Fibroblast of skin of right quadriceps (primary cell): Measurements from ENCODE around the gene OGT.
"Not testable (repeated sequence)": the region's sequence is repeated elsewhere in the genome, so short reads cannot be mapped to it uniquely, and the experiment has no call there.

Source experiments
- DNase-seq: peaks from one replicate; pipeline ENCODE4 v3.0.0-alpha.2; 2013

OGT gene

GRCh38 chrX:71599965-71600364, 67.1 kb downstream of the OGT start:
- no peak for DNase-seq

- peak; percentile 13 for DNase-seq
These were observed 70.7 kb downstream of the OGT start for GRCh38 chrX:71603618-71604017.

DNA sequence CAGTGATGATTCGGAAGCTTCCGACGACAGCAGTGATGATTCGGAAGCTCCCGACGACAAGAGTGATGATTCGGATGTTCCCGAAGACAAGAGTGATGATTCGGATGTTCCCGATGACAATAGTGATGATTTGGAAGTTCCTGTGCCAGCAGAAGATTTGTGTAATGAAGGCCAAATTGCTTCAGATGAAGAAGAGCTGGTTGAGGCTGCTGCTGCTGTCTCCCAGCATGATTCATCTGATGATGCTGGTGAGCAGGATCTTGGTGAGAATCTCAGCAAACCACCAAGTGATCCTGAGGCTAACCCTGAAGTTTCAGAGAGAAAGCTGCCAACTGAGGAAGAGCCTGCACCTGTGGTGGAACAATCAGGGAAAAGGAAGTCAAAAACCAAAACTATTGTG, 71.2 kb downstream of the OGT start:
- DNase-seq: no peak

- DNase-seq: no peak
These were observed 72.1 kb downstream of the OGT start for GRCh38 chrX:71604796-71605568.

- no peak for DNase-seq
These were observed 73.8 kb downstream of the OGT start for GRCh38 chrX:71606536-71607216.

DNA sequence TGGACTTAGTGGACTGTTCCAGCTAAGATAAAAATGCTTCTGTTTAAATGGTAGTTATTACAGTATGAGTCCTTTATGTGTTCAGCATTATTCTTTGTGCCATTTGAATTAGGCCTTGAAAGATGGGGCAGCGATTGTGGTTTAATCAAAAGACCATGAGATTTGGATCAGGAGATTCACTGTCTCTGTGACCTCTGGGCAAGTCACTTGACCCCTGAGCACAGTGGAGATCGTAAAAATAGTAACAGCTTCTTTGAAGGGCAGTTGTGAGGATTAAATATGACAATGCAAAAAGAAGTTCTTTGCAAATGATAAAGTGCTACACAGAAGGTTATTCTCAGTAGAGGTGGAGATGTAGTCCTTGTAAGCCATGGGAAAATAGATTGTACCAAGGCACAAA, 74.6 kb downstream of the OGT start:
- no peak for DNase-seq

GRCh38 chrX:71609095-71609750, 76.3 kb downstream of the OGT start:
- no peak for DNase-seq

DNA sequence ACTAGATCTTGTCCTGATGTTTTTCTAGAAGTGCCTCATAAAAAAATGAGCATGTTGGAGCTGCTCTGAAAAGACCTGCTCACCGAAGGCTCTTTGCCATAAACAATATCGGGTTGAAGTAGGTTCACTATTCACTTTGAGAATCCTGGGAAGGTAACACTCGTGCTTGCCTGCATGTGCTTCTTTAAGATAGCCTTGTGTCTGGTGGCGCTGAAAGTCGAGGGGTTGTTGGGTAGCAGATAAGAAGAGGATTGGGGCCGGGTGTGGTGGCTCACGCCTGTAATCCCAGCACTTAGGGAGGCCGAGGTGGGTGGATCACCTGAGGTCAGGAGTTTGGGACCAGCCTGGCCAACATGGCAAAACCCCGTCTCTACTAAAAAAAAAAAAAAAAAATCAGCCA, 78.8 kb downstream of the OGT start:
- DNase-seq: not testable (repeated sequence)

DNA sequence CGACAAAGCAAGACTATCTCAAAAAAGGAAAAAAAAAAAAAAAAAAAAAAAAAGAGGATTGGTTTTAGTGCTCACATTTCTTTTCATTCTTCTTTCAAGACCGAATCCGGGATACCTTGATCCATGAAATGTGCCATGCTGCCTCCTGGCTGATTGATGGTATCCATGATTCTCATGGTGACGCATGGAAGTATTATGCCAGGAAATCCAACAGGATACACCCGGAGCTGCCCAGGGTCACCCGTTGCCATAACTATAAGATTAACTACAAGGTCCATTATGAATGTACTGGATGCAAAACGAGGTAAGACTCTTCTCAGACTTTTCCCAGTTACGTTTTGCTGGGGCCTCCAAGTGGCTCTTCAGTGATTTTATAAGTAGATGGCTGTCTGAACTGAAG, 79.4 kb downstream of the OGT start:
- DNase-seq: no peak

DNA sequence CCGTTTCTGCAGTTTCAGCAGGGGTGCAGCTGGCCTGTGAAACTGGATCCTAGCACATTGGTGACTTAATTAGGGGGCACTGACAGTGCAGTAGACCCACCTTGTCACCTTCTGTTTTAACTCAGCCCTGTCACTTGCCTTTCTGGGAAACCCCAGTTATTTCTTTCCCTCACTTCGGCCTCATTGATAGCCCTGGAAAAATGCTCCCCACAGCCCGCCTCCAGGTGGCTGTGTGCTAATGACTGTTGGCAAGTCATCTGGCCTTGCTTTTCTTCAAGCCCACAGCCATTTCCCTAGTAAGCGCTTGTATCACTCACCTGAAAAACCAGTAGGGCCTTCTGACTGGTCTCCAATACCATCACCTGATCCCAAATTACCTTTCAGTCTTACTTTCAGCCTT, 82.2 kb downstream of the OGT start:
- DNase-seq: no peak

- DNase-seq: no peak
These were observed 83.0 kb downstream of the OGT start for GRCh38 chrX:71615954-71616353.

DNA sequence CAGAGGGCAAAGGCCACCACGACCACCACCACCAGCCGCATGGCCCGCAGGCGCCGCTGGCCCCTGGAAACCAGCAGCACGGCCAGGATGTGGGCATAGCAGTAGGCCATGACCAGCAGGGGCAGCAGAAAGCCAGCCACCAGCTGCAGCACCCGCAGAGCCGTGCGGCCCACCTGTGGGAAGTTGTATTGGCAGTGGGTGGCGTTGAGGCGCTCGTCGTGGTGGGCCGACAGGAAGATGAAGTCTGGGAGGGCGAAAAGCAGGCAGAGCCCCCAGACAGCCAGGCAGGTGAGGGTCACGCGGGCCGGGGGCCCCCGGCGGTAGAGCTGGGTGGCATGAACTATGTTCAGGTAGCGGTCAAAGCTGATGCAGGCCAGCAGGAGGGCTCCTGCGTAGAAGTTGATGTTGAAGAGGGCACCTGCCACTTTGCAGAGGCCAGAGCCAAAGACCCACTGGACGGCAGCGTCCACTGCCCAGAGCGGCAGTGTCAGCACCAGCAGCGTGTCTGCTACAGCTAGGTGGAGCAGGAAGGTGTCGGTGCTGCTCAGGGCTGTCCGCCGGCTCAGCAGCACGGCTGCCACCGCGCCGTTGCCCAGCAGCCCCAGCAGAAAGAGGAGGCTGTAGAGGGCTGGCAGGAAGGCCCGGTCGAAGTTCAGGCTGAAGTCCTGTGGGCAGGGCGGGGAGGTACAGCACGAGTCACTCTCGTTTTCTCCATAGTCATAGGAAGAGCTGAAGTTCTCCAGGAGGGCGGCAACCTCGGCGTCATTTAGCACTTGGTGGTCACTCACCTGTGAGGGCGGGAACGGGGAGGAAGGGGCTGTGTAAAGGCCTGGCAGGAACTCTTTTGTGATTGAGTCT, 84.0 kb downstream of the OGT start:
- no peak for DNase-seq

- no peak for DNase-seq
These were observed 84.8 kb downstream of the OGT start for GRCh38 chrX:71617742-71618141.

DNA sequence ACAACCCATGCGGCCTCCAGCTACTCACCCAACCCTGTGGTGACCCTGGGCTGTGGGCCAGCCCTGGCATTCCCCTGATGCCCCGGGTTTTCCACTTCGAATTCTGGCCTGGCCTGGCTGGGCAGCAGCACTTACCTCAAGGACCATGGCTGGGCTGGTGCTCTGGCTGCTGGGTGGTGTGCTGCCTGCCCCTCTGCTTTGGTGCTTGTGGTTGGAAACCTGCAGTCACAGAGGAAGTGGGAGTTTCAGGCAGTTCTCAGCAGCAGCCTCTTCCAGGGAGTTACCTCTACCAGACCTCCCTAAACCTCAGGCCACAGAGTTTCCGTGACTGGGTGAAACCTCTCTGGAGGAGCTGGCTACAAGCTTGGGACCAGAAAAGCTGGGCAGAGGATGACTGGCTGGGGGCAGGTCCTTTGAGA, 85.4 kb downstream of the OGT start, which contains the start of gene CXCR3:
Gene CXCR3 (minus strand): TSS at position 209 of the 419 bp plus-strand sequence. CDS start 62 bp downstream, at position 147.
- DNase-seq: no peak

DNA sequence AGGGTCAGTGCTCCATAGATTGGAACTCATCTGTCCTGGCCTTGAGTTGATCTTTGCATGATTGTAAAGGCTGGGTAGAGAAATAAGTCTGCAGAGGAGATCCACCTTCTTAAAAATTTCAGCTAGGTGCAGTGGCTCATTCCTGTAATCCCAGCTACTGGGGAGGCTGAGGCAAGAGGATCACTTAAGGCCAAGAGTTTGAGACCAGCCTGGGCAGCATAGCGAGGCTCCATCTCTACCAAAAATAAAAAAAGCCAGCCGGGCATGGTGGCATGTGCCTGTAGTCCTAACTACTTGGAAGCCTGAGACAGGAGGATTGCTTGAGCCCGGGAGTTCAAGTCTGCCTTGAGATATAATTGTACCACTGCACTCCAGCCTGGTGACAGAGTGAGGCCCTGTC, 85.9 kb downstream of the OGT start:
- DNase-seq: no peak

- DNase-seq: no peak
These were observed 86.3 kb downstream of the OGT start for GRCh38 chrX:71619193-71619592.

DNA sequence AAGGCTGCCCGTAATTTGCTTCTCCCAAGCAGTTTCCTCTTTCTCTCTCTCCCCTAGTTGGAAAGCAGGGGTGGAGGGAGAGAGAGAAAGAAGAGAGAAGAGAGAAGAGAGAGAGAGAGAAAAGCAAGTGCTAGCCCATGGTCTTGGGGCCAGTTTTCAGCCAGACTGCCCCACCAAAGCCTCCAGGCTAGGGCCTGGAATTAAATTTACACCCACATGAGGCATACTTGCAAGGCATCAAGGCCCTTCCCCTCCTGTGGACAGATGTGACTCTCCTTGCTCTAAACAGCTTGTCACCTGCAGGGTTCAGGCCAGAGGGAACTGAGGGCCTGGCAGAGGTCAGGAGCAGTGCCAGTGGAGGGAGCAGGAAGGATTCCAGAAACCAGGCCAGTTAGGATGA, 87.1 kb downstream of the OGT start:
- no peak for DNase-seq

DNA sequence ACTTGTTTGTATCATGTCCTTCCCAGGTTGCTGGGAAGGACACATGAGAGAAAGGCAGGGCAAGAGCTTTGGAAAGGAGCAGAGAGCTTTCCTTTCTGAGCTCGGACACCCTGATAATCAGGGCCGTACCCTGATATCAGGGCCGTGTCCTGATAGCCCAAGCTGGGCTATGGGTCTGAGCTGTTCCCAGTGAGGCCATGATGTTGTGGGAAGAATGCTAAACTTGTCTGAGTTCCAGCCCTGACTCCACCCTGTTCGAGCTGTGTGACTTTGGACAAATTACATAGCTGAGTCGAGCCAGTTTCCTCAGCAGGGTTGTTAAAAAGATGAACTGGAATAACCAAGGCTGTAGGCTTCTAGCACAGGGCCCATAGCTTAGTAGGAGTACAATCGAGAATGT, 88.7 kb downstream of the OGT start:
- no peak for DNase-seq

GRCh38 chrX:71622032-71622575, 89.2 kb downstream of the OGT start:
- no peak for DNase-seq

GRCh38 chrX:71622576-71623450, 89.9 kb downstream of the OGT start:
- peak; percentile 61 for DNase-seq

DNA sequence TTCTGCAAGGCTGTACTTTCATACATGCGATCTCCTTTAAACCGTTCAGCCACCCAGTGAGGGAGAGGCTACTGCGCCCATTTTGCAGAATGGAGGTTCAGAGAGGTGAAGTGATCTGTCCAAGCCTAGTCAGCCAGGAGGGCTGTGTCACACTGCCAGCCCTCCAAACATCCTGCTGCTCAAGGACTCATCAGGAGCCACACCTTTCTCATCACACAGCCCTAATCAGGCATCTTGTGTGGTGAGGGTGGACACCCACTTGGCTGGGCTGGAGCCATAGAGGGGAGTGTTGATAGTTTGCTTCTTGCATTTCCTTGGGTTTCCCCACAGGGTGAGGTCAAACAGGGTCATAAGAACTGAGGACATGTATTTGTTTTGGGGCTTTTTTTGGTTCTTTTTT, 90.8 kb downstream of the OGT start:
- no peak for DNase-seq

- DNase-seq: no peak
These were observed 92.6 kb downstream of the OGT start for GRCh38 chrX:71625471-71625870.
